Right ventricle myocardium inferior (tissue), 1 donor: ENCODE measurements around the gene BRICD5. TPM values are rescaled to one million over a fixed set of nuclear protein-coding genes. Genes with fewer than 3 reads are reported as not detected.
"Not testable (repeated sequence)": the region's sequence is repeated elsewhere in the genome, so short reads cannot be mapped to it uniquely, and the experiment has no call there.

ENCODE experiments used
- ATAC-seq: fragments of 200-7000 bp; cut with Tn5 transposase; one replicate; pipeline ENCODE4 v1.9.1; 2020; ENCODE audit warnings: mild to moderate bottlenecking, moderate library complexity
- DNase-seq: peaks from one replicate; pipeline ENCODE4 v3.0.0; 2021; ENCODE audit errors: missing footprints
- intact Hi-C: fragments of 100-400 bp; cut with DNase I; formaldehyde crosslinking; loops from one replicate; pipeline ENCODE4 v1.11.0; 2022
- long read RNA-seq: library from polyadenylated mRNA; unstranded; transcript quantifications from one replicate; pipeline ENCODE4 v2.0.0, GENCODE V29; 2021
- total RNA-seq: library from RNA; stranded (reverse); fragmentation: NEBNext Ultra II Directional; extraction: Animal tissue kit (Norgen Biotek cat#: 25700); gene quantifications from one replicate; pipeline ENCODE4 v1.2.1, GENCODE V29; 2021
- donor health status: DM: no; HTN: yes; CAD: no; lungs with severe emphysema.

BRICD5 gene
- 13.2 TPM for total RNA-seq
- long read RNA-seq, partial matches to known transcripts: 2 of 18 reads
- long read RNA-seq, other reads (novel, unspliced or antisense): 13 of 18 reads

GRCh38 chr16:2210386-2211365 lies at the start of gene BRICD5:
TSS of gene BRICD5 (minus strand) at chr16:2210863. CDS start at chr16:2210833, 30 bp downstream.
- ATAC-seq: no peak
- no peak for DNase-seq
- intact Hi-C loops: loop anchor here (5.0 kb wide), 1 partner anchor 248 kb away; the partner anchor contains the start of gene RPS2

- intact Hi-C loops: loop anchor here (10.0 kb wide), 1 partner anchor 245 kb away; no protein-coding TSS in a partner anchor
- no peak for DNase-seq
- ATAC-seq: no peak
These were observed 49.6 kb upstream of the BRICD5 start for GRCh38 chr16:2260250-2260649.

GRCh38 chr16:2258530-2258929 lies 47.9 kb upstream of the BRICD5 start:
- intact Hi-C loops, DNase-seq, ATAC-seq: not testable (repeated sequence)

- intact Hi-C loops: no loop called here
- no peak for DNase-seq
- no peak for ATAC-seq
These were observed 47.1 kb upstream of the BRICD5 start for GRCh38 chr16:2257726-2258125.

GRCh38 chr16:2256531-2257140 lies 46.0 kb upstream of the BRICD5 start:
- DNase-seq (peak; percentile 16), ATAC-seq (no peak)
- intact Hi-C loops: no loop called here

GRCh38 chr16:2253293-2253692 lies 42.6 kb upstream of the BRICD5 start:
- ATAC-seq (no peak), DNase-seq (peak; percentile 44)
- intact Hi-C loops: loop anchor here (5.0 kb wide), 2 partner anchors 46 to 96 kb away; partner anchors contain the start of genes MLST8 and TRAF7

GRCh38 chr16:2252806-2253148 lies 42.1 kb upstream of the BRICD5 start:
- intact Hi-C loops: loop anchor here (5.0 kb wide), 2 partner anchors 45 to 95 kb away; partner anchors contain the start of genes MLST8 and TRAF7
- no peak for ATAC-seq
- DNase-seq: peak; percentile 45

- peak; percentile 99 for ATAC-seq
- intact Hi-C loops: loop anchor here (1.0 to 5.0 kb wide), 4 partner anchors 17 to 94 kb away; partner anchors contain the start of genes MLST8, RNPS1 and TRAF7
- DNase-seq: peak; percentile 98
These were observed 40.8 kb upstream of the BRICD5 start, which contains the start of gene ECI1 for GRCh38 chr16:2251296-2252111. TSS of gene ECI1 (minus strand) at chr16:2251587. CDS start at chr16:2251566, 21 bp downstream.

GRCh38 chr16:2250652-2251295 lies 40.1 kb upstream of the BRICD5 start:
- ATAC-seq (no peak), DNase-seq (peak; percentile 73)
- intact Hi-C loops: loop anchor here (1.0 to 5.0 kb wide), 4 partner anchors 18 to 93 kb away; partner anchors contain the start of genes MLST8, RNPS1 and TRAF7

- DNase-seq (peak; percentile 58), ATAC-seq (no peak)
- intact Hi-C loops: no loop called here
These were observed 35.7 kb upstream of the BRICD5 start for GRCh38 chr16:2246301-2246885.

GRCh38 chr16:2244926-2245795 lies 34.5 kb upstream of the BRICD5 start:
- ATAC-seq (no peak), DNase-seq (no peak)
- intact Hi-C loops: no loop called here

- intact Hi-C loops: no loop called here
- ATAC-seq: no peak
- no peak for DNase-seq
These were observed 33.6 kb upstream of the BRICD5 start for GRCh38 chr16:2244301-2244700.

- ATAC-seq (no peak), DNase-seq (no peak)
- intact Hi-C loops: no loop called here
These were observed 33.1 kb upstream of the BRICD5 start for GRCh38 chr16:2243781-2244180.

- ATAC-seq (no peak), DNase-seq (no peak)
- intact Hi-C loops: no loop called here
These were observed 32.4 kb upstream of the BRICD5 start for GRCh38 chr16:2243031-2243528.

GRCh38 chr16:2242598-2242997 lies 31.9 kb upstream of the BRICD5 start:
- intact Hi-C loops: no loop called here
- ATAC-seq: no peak
- no peak for DNase-seq

GRCh38 chr16:2240331-2240730 lies 29.7 kb upstream of the BRICD5 start:
- intact Hi-C loops, DNase-seq, ATAC-seq: not testable (repeated sequence)
